Erythroblast (primary cell): ENCODE data around the gene ROBO2.

Source experiments
- GATA1 ChIP-seq: IDR thresholded peaks from 2 replicates; pipeline ENCODE4 v1.6.1; 2011; ENCODE audit warnings: low read depth, mild to moderate bottlenecking, control low read depth, low read length, moderate library complexity
- POLR2A ChIP-seq: IDR thresholded peaks from 2 replicates; pipeline ENCODE4 v1.6.1; 2011; ENCODE audit warnings: mild to moderate bottlenecking, low read length

DNA sequence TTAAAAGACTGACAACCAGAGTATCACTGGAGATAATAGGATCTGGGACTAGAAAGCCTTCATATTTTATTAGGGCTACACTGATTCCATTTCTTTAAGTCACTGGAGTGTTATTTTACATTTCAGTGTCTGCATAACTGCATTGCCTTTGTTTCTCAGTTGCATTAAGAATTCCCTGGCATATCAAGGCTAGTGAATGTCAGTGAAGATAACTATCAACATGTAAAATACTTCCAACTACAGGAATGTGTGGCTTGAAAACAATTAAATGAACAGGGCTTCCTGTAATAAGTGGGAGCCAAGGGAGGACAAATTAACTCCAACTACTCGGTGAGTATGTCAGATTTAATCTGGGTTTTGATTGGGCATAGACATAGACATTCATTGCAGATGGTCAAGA is 628.5 kb downstream of the ROBO2 start:
- TF ChIP-seq GATA1: no peak
- no peak for TF ChIP-seq POLR2A
